PC-3 (cell line): ENCODE results near the gene LAMTOR5.
"Not testable (repeated sequence)": the region's sequence is repeated elsewhere in the genome, so short reads cannot be mapped to it uniquely, and the experiment has no call there.

Source experiments
- CTCF ChIP-seq: fragments of 300-600 bp; sonication (generic); conservative IDR thresholded peaks from 2 replicates; pipeline ENCODE4 v1.5.1; 2017; ENCODE audit warnings: antibody characterized with exemption, low read depth, mild to moderate bottlenecking, low read length
- EZH2 ChIP-seq: fragments of 300-600 bp; sonication (generic); IDR thresholded peaks from one replicate; pipeline ENCODE4 v1.6.1; 2017; ENCODE audit warnings: antibody characterized with exemption, mild to moderate bottlenecking, low read length; ENCODE audit not compliant: unreplicated experiment

- TF ChIP-seq CTCF, EZH2: not testable (repeated sequence)
These were observed 11.1 kb downstream of the LAMTOR5 start for GRCh38 chr1:110396259-110396958.
